ENCODE results near the gene ZNF750.

DNA sequence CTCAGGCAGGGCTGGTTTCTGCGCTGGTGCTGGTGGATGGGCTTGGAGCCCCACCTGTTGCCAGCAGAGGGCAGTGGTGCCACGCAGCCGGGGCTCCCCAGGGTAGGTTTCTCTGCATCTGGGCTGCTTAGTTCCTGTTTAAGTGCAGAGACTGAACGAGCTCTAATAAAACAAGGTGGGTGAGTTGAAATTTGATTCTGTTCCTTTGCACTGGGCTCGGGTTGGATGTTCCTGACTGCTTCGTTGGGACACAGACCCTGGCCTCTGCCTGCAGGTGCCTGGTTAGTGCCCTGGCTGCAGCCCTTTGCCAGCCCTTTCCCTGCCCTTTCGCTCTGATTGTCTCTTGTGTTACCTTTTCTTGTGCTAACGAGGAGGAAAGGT is 57.9 kb downstream of the ZNF750 start:
- TF ChIP-seq, protein P1, sequence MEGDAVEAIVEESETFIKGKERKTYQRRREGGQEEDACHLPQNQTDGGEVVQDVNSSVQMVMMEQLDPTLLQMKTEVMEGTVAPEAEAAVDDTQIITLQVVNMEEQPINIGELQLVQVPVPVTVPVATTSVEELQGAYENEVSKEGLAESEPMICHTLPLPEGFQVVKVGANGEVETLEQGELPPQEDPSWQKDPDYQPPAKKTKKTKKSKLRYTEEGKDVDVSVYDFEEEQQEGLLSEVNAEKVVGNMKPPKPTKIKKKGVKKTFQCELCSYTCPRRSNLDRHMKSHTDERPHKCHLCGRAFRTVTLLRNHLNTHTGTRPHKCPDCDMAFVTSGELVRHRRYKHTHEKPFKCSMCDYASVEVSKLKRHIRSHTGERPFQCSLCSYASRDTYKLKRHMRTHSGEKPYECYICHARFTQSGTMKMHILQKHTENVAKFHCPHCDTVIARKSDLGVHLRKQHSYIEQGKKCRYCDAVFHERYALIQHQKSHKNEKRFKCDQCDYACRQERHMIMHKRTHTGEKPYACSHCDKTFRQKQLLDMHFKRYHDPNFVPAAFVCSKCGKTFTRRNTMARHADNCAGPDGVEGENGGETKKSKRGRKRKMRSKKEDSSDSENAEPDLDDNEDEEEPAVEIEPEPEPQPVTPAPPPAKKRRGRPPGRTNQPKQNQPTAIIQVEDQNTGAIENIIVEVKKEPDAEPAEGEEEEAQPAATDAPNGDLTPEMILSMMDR (IDR thresholded peaks at IDR 0.05; ENCODE audit: insufficient read depth, low read length, poor library complexity, severe bottlenecking): peak; percentile 96
- TF ChIP-seq EZH2phosphoT487 (conservative IDR thresholded peaks at IDR 0.05; ENCODE audit: low read length): no peak

Data from SU-DHL-6 (cell line).